Ureter (tissue), 1 donor: ENCODE data around the gene GLRA3. TPM values are rescaled to one million over a fixed set of nuclear protein-coding genes. Genes with fewer than 3 reads are reported as not detected.

Source experiments
- DNase-seq: peaks from one replicate; pipeline ENCODE4 v3.0.0-alpha.2; 2020; ENCODE audit warnings: low spot score
- total RNA-seq: library from RNA; stranded (reverse); gene quantifications from one replicate; pipeline ENCODE4 v1.2.4, GENCODE V29; 2023
- donor health status: DM: yes; HTN: yes; CAD: no.

The GLRA3 gene
- total RNA-seq, 1 donor from 2014 or later: not detected

GRCh38 chr4:174596513-174596912, 232.5 kb downstream of the GLRA3 start:
- DNase-seq: no peak

GRCh38 chr4:174595141-174595929, 233.7 kb downstream of the GLRA3 start:
- DNase-seq: no peak

- DNase-seq: no peak
These were observed 235.3 kb downstream of the GLRA3 start for GRCh38 chr4:174593701-174594100.

- DNase-seq: no peak
These were observed 236.1 kb downstream of the GLRA3 start for GRCh38 chr4:174592985-174593335.

GRCh38 chr4:174592256-174592984, 236.6 kb downstream of the GLRA3 start:
- no peak for DNase-seq

- DNase-seq: no peak
These were observed 237.6 kb downstream of the GLRA3 start for GRCh38 chr4:174591243-174592021.

GRCh38 chr4:174590336-174590735, 238.7 kb downstream of the GLRA3 start:
- no peak for DNase-seq

Other genes with a start within 250 kb of the GLRA3 start
- not detected for gene ADAM29, start 89.1 kb upstream of the GLRA3 start, total RNA-seq